A549 (cell line): Measurements from ENCODE around the gene CARMIL1. TPM values are rescaled to one million over a fixed set of nuclear protein-coding genes. Genes with fewer than 3 reads are reported as not detected.

Experiments used
- ATAC-seq, 2 experiments: fragments of 200-7000 bp in 1 of 2; fragments of >200 bp in 1 of 2; cut with Nextera tagmentation in 1 of 2; cut with Tn5 transposase in 1 of 2; 3 replicates each; pipeline versions ENCODE4 v1.8.0 to v1.9.1; 2018 to 2020; ENCODE audit warnings: mild to moderate bottlenecking in 1 of 2, moderate library complexity in 1 of 2
- CTCF ChIA-PET: fragments of 300-600 bp; sonication (Branson Sonifier 250); formaldehyde crosslinking; extraction: SDS; loops from one replicate; lab custom pipeline; 2021; ENCODE audit warnings: antibody characterized with exemption, inconsistent platforms; lab: Yijun Ruan, JAX
- POLR2A ChIA-PET: fragments of 350-600 bp; formaldehyde crosslinking; extraction: SDS; loops from one replicate; lab custom pipeline; 2021; ENCODE audit warnings: antibody characterized with exemption, inconsistent platforms; lab: Yijun Ruan, JAX
- DNase-seq, 2 experiments: peaks; one replicate each; pipeline versions ENCODE4 v3.0.0 to v3.0.0-alpha.2; 2011 to 2016; ENCODE audit warnings: low read depth in 1 of 2, low spot score in 1 of 2
- FAIRE-seq: peaks from 2 replicates; lab custom pipeline; 2011; peaks lifted over from hg19 to GRCh38; lab: Jason Lieb, UNC
- H3K27ac ChIP-seq, 2 experiments: fragments of >200 bp; sonication (Bioruptor Twin); formaldehyde crosslinking; 3 replicates each; pipeline ENCODE4 v1.5.1; 2016 to 2017
- H3K4me1 ChIP-seq: fragments of >200 bp; sonication (Bioruptor Twin); formaldehyde crosslinking; 3 replicates; pipeline ENCODE4 v1.6.1; 2016
- H3K4me2 ChIP-seq: fragments of >200 bp; sonication (Bioruptor Twin); formaldehyde crosslinking; 3 replicates; pipeline ENCODE4 v1.6.1; 2016
- H3K4me3 ChIP-seq: fragments of >200 bp; sonication (Bioruptor Twin); formaldehyde crosslinking; 3 replicates; pipeline ENCODE4 v1.5.1; 2016
- H3K9me3 ChIP-seq: fragments of >200 bp; sonication (Bioruptor Twin); formaldehyde crosslinking; 3 replicates; pipeline ENCODE4 v1.6.1; 2016
- CBX2 ChIP-seq: fragments of 200-600 bp; sonication (generic); IDR thresholded peaks from 2 replicates; pipeline ENCODE4 v1.6.1; 2016; ENCODE audit warnings: low read depth, mild to moderate bottlenecking, borderline replicate concordance
- CBX8 ChIP-seq: fragments of 200-600 bp; sonication (generic); IDR thresholded peaks from 2 replicates; pipeline ENCODE4 v1.6.1; 2016
- CEBPB ChIP-seq, 2 experiments: fragments of >200 bp in 1 of 2; sonication (Bioruptor Twin) in 1 of 2; formaldehyde crosslinking in 1 of 2; IDR thresholded peaks; 2 replicates each; pipeline ENCODE4 v1.6.1; 2012 to 2016
- CHD4 ChIP-seq: fragments of 200-600 bp; sonication (generic); IDR thresholded peaks from 2 replicates; pipeline ENCODE4 v1.6.1; 2016; ENCODE audit warnings: antibody characterized with exemption, mild to moderate bottlenecking, borderline replicate concordance
- EHF ChIP-seq: fragments of 250-450 bp; sonication (Bioruptor Pico); IDR thresholded peaks from 2 replicates; pipeline ENCODE4 v1.5.0; 2020; ENCODE audit warnings: mild to moderate bottlenecking
- EP300 ChIP-seq, 2 experiments: fragments of >200 bp; sonication (Bioruptor Twin); formaldehyde crosslinking; IDR thresholded peaks; 2 replicates in 1 of 2; 3 replicates in 1 of 2; pipeline ENCODE4 v1.6.1; 2016 to 2017
- FOSB ChIP-seq: fragments of 250-450 bp; sonication (Bioruptor Pico); IDR thresholded peaks from 2 replicates; pipeline ENCODE4 v1.5.0; 2020; ENCODE audit warnings: mild to moderate bottlenecking, moderate library complexity
- GATA3 ChIP-seq: IDR thresholded peaks from 2 replicates; pipeline ENCODE4 v1.6.1; 2012; ENCODE audit warnings: borderline replicate concordance
- HOXA7 ChIP-seq: fragments of 250-450 bp; sonication (Bioruptor Pico); IDR thresholded peaks from 2 replicates; pipeline ENCODE4 v1.5.0; 2020; ENCODE audit warnings: mild to moderate bottlenecking, moderate library complexity
- MAZ ChIP-seq: fragments of 150-350 bp; IDR thresholded peaks from 2 replicates; pipeline ENCODE4 v1.6.1; 2014; ENCODE audit warnings: antibody characterized with exemption, low read depth, low read length, borderline replicate concordance
- NPAS2 ChIP-seq: fragments of 250-450 bp; sonication (Bioruptor Pico); IDR thresholded peaks from 2 replicates; pipeline ENCODE4 v1.8.0; 2022; ENCODE audit warnings: mild to moderate bottlenecking, moderate library complexity, borderline replicate concordance
- NR3C1 ChIP-seq: fragments of >200 bp; sonication (Bioruptor Twin); formaldehyde crosslinking; IDR thresholded peaks from 3 replicates; pipeline ENCODE4 v1.6.1; 2017
- RAD21 ChIP-seq, 2 experiments: fragments of >200 bp in 1 of 2; sonication (Bioruptor Twin) in 1 of 2; formaldehyde crosslinking in 1 of 2; IDR thresholded peaks in 1 of 2; conservative IDR thresholded peaks in 1 of 2; 2 replicates in 1 of 2; 3 replicates in 1 of 2; pipeline ENCODE4 v1.6.1; 2012 to 2018; ENCODE audit warnings: inconsistent platforms in 1 of 2
- RARB ChIP-seq: fragments of 250-450 bp; sonication (Bioruptor Pico); IDR thresholded peaks from 2 replicates; pipeline ENCODE4 v1.8.0; 2021; ENCODE audit warnings: mild to moderate bottlenecking, moderate library complexity
- RFX5 ChIP-seq: fragments of 450-650 bp; IDR thresholded peaks from 2 replicates; pipeline ENCODE4 v1.7.1; 2014; ENCODE audit warnings: antibody characterized with exemption, mild to moderate bottlenecking, moderate library complexity
- RNF2 ChIP-seq: fragments of 200-600 bp; sonication (generic); IDR thresholded peaks from 2 replicates; pipeline ENCODE4 v1.6.1; 2016; ENCODE audit warnings: low read depth, mild to moderate bottlenecking, antibody characterized with exemption, moderate library complexity, borderline replicate concordance
- SMC3 ChIP-seq: fragments of >200 bp; sonication (Bioruptor Twin); formaldehyde crosslinking; IDR thresholded peaks from 3 replicates; pipeline ENCODE4 v1.6.1; 2018; ENCODE audit warnings: inconsistent platforms
- TFCP2L1 ChIP-seq: fragments of 250-450 bp; sonication (Bioruptor Pico); IDR thresholded peaks from 2 replicates; pipeline ENCODE4 v1.5.0; 2021; ENCODE audit warnings: mild to moderate bottlenecking
- ZC3H11A ChIP-seq: fragments of 450-650 bp; IDR thresholded peaks from 2 replicates; pipeline ENCODE4 v1.6.1; 2014; ENCODE audit warnings: antibody characterized with exemption, mild to moderate bottlenecking
- ZFP36 ChIP-seq: fragments of 450-650 bp; IDR thresholded peaks from 2 replicates; pipeline ENCODE4 v1.6.1; 2014; ENCODE audit warnings: borderline replicate concordance; ENCODE audit not compliant: partially characterized antibody
- ZNF302 ChIP-seq: fragments of 250-450 bp; sonication (Bioruptor Pico); IDR thresholded peaks from 2 replicates; pipeline ENCODE4 v1.9.0; 2021; ENCODE audit warnings: inconsistent platforms, mild to moderate bottlenecking, moderate library complexity
- WGBS: methylation state at CpG from one replicate; pipeline ENCODE4 v1.1.6; 2017; ENCODE audit errors: missing lambda C conversion rate; 5-methylcytosine and 5-hydroxymethylcytosine counted together
- polyA plus RNA-seq, 4 experiments: library from polyadenylated mRNA; depleted of rRNA in 3 of 4; stranded (reverse); fragments of >200 nt; fragmentation: RNase III in 1 of 4; extraction: RNeasy Plus Mini Kit Qiagen cat#74134 plus additional on column Dnase treatment in 1 of 4; gene quantifications; 2 replicates in 3 of 4; 3 replicates in 1 of 4; pipeline ENCODE4 v1.2.3, GENCODE V29; 2011 to 2017
- TF ChIP-seq, protein P1 (sequence below): fragments of 250-450 bp; sonication (Bioruptor Pico); IDR thresholded peaks from 2 replicates; pipeline ENCODE4 v1.5.0; 2021; ENCODE audit warnings: mild to moderate bottlenecking, moderate library complexity, borderline replicate concordance
- TF ChIP-seq, protein P2 (sequence below): fragments of 150-350 bp; IDR thresholded peaks from 2 replicates; pipeline ENCODE4 v1.6.1; 2014; ENCODE audit warnings: low read depth, mild to moderate bottlenecking, low read length

Gene CARMIL1
- polyA plus RNA-seq, 2 of the 4 experiments (the other 2 are of a cell fraction), result 11.5 to 11.8 TPM

DNA sequence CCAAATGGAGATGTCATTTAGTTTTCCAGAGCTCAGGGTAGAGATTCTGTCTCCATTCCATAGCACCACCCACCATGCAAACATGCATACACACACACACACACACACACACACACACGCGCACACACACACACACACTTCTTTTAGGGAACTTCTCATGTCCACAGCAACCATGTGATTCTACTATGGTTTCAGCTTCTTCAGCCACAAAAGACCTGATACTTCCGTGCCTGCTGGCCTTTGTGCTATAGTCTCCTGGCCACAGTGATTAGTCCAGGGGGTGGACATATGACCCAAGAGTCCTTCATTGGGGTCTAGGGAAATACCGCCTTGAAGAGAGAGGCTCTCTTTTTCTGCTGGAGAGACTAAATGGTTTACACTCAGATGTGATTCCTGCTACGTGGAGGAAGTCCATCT is 53.5 kb downstream of the CARMIL1 start (continued):
- TF ChIP-seq, protein P1, sequence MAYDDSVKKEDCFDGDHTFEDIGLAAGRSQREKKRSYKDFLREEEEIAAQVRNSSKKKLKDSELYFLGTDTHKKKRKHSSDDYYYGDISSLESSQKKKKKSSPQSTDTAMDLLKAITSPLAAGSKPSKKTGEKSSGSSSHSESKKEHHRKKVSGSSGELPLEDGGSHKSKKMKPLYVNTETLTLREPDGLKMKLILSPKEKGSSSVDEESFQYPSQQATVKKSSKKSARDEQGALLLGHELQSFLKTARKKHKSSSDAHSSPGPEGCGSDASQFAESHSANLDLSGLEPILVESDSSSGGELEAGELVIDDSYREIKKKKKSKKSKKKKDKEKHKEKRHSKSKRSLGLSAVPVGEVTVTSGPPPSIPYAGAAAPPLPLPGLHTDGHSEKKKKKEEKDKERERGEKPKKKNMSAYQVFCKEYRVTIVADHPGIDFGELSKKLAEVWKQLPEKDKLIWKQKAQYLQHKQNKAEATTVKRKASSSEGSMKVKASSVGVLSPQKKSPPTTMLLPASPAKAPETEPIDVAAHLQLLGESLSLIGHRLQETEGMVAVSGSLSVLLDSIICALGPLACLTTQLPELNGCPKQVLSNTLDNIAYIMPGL (CRISPR knock-in tag), result no peak
- TF ChIP-seq ZNF302 (CRISPR knock-in tag), result no peak
- TF ChIP-seq, all 56 proteins: peak for 0

DNA sequence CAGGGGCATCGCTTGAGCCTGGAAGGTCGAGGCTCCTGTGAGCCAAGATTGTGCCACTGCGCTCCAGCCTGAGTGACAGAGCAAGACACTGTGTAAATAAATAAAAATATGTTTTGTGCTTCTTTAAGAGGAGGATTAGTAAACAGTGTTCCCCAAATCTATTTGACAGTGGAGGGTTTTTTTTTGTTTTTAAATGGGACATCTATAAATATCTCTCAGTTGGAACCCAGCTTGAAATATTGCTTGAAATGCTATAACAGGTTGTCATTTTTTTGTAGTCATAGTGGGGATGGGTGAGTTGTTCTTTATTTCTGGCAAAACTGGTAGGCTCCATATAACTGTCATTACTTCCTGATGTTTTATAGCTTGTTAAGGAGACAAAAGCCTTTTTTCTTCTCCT is 54.3 kb downstream of the CARMIL1 start:
- POLR2A ChIA-PET, result no interaction called here
- CTCF ChIA-PET, result no interaction called here

DNA sequence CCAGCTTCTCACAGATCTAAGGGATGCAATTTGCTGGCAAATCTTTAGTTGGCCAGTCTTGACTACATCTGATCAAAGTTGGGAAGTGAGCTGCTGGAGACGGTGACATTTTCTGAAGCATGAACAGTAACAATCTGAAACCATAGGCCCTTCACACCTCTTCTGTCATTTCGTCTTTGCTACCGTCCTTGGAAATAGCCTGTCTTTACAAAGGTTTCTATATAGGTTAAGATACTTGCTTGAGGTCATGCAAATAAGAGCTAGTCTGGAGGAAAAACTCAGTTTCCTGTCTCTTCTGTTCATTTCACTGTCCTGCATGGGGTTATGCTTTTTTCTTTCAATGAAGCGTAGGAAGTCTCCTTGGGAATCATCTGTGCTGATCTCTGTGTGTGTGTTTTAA is 55.6 kb downstream of the CARMIL1 start:
- DNase-seq, result no peak

More for the DNA sequence above, 54.3 kb downstream of the CARMIL1 start:
- TF ChIP-seq NR3C1, result no peak
- TF ChIP-seq CHD4, result no peak
- TF ChIP-seq FOSB (CRISPR knock-in tag), result no peak
- no peak for TF ChIP-seq EHF (CRISPR knock-in tag)
- no peak for TF ChIP-seq RFX5
- no peak for TF ChIP-seq CBX8
- no peaks in the 10 kb centered on the region for H3K9me3 ChIP-seq
- ATAC-seq, result no peak
- H3K4me2 ChIP-seq, result no peak overlapping the region
- WGBS, result 95% methylated on average over 3 of the region's 3 CpGs
- no peak overlapping the region for H3K27ac ChIP-seq
- FAIRE-seq, result no peak
- no peak overlapping the region for H3K4me3 ChIP-seq
- DNase-seq, result no peak
- peaks cover 15% of the 10 kb centered on the region; the same call in 2 of the 3 replicates for H3K4me1 ChIP-seq

DNA sequence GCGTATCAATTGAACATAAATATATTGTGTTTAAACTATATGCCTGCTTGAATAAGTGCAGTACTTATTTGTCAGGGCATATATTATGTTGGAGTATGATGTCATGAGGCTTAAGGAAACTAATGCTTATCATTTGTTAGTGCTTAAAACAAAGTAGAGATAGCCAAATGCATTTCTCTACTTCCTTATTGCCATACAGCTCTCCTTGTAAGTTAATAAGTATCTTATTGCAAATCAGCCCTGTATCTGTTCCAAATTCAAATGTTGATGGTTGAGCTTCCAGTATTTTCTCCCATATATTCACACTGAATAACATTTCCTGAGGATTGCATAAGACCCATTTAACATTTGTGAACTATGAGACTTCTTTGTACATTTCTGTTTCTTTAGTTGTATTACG is 57.8 kb downstream of the CARMIL1 start:
- FAIRE-seq (no peak), DNase-seq (no peak)
- CTCF ChIA-PET, result interaction anchor here (0.6 to 1.5 kb wide), 3 partner anchors 19 to 154 kb away, joined by 3 read pairs; no protein-coding TSS in a partner anchor
- Histone ChIP-seq H3K4me2 (no peak overlapping the region), H3K4me3 (no peak overlapping the region), H3K27ac (no peak overlapping the region), H3K4me1 (peaks cover 12% of the 10 kb centered on the region; the same call in 2 of the 3 replicates)
- POLR2A ChIA-PET, result no interaction called here
- WGBS, result 88% methylated on average over 2 of the region's 2 CpGs
- TF ChIP-seq FOSB (CRISPR knock-in tag) (no peak), CBX2 (no peak), TFCP2L1 (no peak), NPAS2 (CRISPR knock-in tag) (no peak), GATA3 (no peak), RFX5 (no peak), ZC3H11A (no peak)
- TF ChIP-seq, all 56 proteins: peak for 0
- no peak for ATAC-seq
- H3K9me3 ChIP-seq, result no peaks in the 10 kb centered on the region

More for the DNA sequence above, 55.6 kb downstream of the CARMIL1 start:
- no peaks in the 10 kb centered on the region for H3K9me3 ChIP-seq
- no peak overlapping the region for H3K4me2 ChIP-seq
- WGBS, result 68% methylated on average over 4 of the region's 4 CpGs
- H3K4me3 ChIP-seq, result no peak overlapping the region
- peaks cover 15% of the 10 kb centered on the region; the same call in 2 of the 3 replicates for H3K4me1 ChIP-seq
- TF ChIP-seq ZFP36 (no peak), CEBPB (IDR thresholded peaks at IDR 0.05) (no peak), GATA3 (no peak), RNF2 (no peak)
- no peak overlapping the region for H3K27ac ChIP-seq
- ChIA-PET POLR2A (no interaction called here), CTCF (no interaction called here)
- FAIRE-seq (no peak), ATAC-seq (no peak)

DNA sequence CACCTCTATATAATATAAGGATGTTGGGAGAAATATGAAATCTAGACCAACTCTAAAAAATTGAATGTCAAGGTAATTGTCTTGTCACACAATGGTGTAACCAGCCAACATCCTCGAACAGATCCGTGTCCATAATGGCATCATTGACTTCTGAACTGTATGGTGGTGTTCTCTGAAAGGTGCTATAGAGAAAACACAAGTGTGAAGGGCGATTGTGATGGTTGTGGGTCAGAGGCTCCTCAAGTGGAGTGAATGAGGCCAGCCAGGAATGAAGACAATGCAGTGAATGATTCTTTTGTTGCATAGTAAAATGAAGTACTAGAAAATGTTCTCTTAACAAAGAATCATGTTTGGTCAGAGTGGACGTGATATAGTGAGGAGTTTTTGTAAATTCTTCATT is 58.3 kb downstream of the CARMIL1 start:
- Histone ChIP-seq H3K9me3 (no peaks in the 10 kb centered on the region), H3K4me2 (no peak overlapping the region), H3K4me1 (peaks cover 12% of the 10 kb centered on the region; the same call in 2 of the 3 replicates), H3K4me3 (no peak overlapping the region), H3K27ac (no peak overlapping the region)
- 79% methylated on average over 4 of the region's 4 CpGs for WGBS
- FAIRE-seq (no peak), DNase-seq (no peak), ATAC-seq (no peak)
- ChIA-PET CTCF (interaction anchor here (1.1 to 1.5 kb wide), 2 partner anchors 24 to 153 kb away, joined by 3 read pairs; no protein-coding TSS in a partner anchor), POLR2A (no interaction called here)
- no peak for TF ChIP-seq RARB (CRISPR knock-in tag)
- TF ChIP-seq MAZ, result no peak
- TF ChIP-seq HOXA7 (CRISPR knock-in tag), result no peak
- TF ChIP-seq, protein P2, sequence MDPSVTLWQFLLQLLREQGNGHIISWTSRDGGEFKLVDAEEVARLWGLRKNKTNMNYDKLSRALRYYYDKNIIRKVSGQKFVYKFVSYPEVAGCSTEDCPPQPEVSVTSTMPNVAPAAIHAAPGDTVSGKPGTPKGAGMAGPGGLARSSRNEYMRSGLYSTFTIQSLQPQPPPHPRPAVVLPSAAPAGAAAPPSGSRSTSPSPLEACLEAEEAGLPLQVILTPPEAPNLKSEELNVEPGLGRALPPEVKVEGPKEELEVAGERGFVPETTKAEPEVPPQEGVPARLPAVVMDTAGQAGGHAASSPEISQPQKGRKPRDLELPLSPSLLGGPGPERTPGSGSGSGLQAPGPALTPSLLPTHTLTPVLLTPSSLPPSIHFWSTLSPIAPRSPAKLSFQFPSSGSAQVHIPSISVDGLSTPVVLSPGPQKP, result no peak
- TF ChIP-seq TFCP2L1, result no peak
- TF ChIP-seq CHD4, result no peak
- TF ChIP-seq CEBPB (IDR thresholded peaks at IDR 0.05), result no peak
- no peak for TF ChIP-seq CBX8
- no peak for TF ChIP-seq RNF2
- TF ChIP-seq EP300 (IDR thresholded peaks at IDR 0.05), result no peak
- TF ChIP-seq RAD21 (conservative IDR thresholded peaks at IDR 0.05 in 1 of 2, IDR thresholded peaks at IDR 0.05 in 1 of 2), result no peak
- no peak for TF ChIP-seq GATA3
- no peak for TF ChIP-seq NPAS2 (CRISPR knock-in tag)
- no peak for TF ChIP-seq SMC3
